Stomach (tissue), 4 donors: ENCODE results near the gene STRN4.

Source experiments
- CTCF ChIP-seq, 7 experiments: fragments of 450-650 bp in 4 of 7; fragments of 200-600 bp in 3 of 7; sonication (generic) in 3 of 7; IDR thresholded peaks; one replicate each; pipeline ENCODE4 v1.5.1; 2016 to 2019; ENCODE audit warnings: antibody characterized with exemption in 7 of 7, control low read depth in 2 of 7, mild to moderate bottlenecking in 1 of 7
- POLR2AphosphoS5 ChIP-seq, 3 donors: sonication (generic); formaldehyde crosslinking; IDR thresholded peaks; one replicate each; pipeline ENCODE4 v1.6.1; 2016; ENCODE audit warnings: antibody characterized with exemption in 3 of 3

GRCh38 chr19:46687438-46688145 is 58.7 kb downstream of the STRN4 start:
- TF ChIP-seq CTCF (IDR thresholded peaks at IDR 0.05) (no peak), POLR2AphosphoS5 (IDR thresholded peaks at IDR 0.05) (no peak)
